KMS-11 (cell line): ENCODE measurements around the gene FAF1.

ENCODE experiments used
- H2AFZ ChIP-seq: fragments of 200-600 bp; sonication (generic); 2 replicates; pipeline ENCODE4 v1.6.1; 2016; ENCODE audit warnings: antibody characterized with exemption, mixed run types, low read depth
- H3K27ac ChIP-seq: fragments of 200-600 bp; sonication (generic); 2 replicates; pipeline ENCODE4 v1.6.1; 2016; ENCODE audit warnings: mild to moderate bottlenecking, mixed run types
- H3K27me3 ChIP-seq: fragments of 200-600 bp; sonication (generic); 2 replicates; pipeline ENCODE4 v1.6.1; 2017; ENCODE audit warnings: mild to moderate bottlenecking, low read depth, mixed run types, moderate library complexity; ENCODE audit not compliant: insufficient read depth
- H3K36me3 ChIP-seq: fragments of 200-600 bp; sonication (generic); 2 replicates; pipeline ENCODE4 v1.6.1; 2017; ENCODE audit warnings: mild to moderate bottlenecking, mixed run types; ENCODE audit not compliant: insufficient read depth
- H3K4me1 ChIP-seq: fragments of 200-600 bp; sonication (generic); 2 replicates; pipeline ENCODE4 v1.6.1; 2016; ENCODE audit warnings: mild to moderate bottlenecking, low read depth, mixed run types; ENCODE audit not compliant: poor library complexity, severe bottlenecking
- H3K4me2 ChIP-seq: fragments of 200-600 bp; sonication (generic); 2 replicates; pipeline ENCODE4 v1.7.0; 2016; ENCODE audit warnings: mild to moderate bottlenecking, mixed run types
- H3K4me3 ChIP-seq: fragments of 200-600 bp; sonication (generic); IDR thresholded peaks from 2 replicates; pipeline ENCODE4 v1.6.1; 2017; ENCODE audit warnings: low read depth, low read length, mixed read lengths; ENCODE audit not compliant: insufficient read depth
- H3K79me2 ChIP-seq: fragments of 200-600 bp; sonication (generic); 2 replicates; pipeline ENCODE4 v1.6.1; 2016; ENCODE audit warnings: low read depth, mixed run types; ENCODE audit not compliant: insufficient read depth
- H3K9ac ChIP-seq: fragments of 200-600 bp; sonication (generic); 2 replicates; pipeline ENCODE4 v1.6.1; 2016; ENCODE audit warnings: mild to moderate bottlenecking, mixed run types
- H4K20me1 ChIP-seq: fragments of 200-600 bp; sonication (generic); 2 replicates; pipeline ENCODE4 v1.6.1; 2016; ENCODE audit warnings: mild to moderate bottlenecking, mixed run types; ENCODE audit not compliant: insufficient read depth
- CTCF ChIP-seq: fragments of 200-600 bp; sonication (generic); conservative IDR thresholded peaks from 2 replicates; pipeline ENCODE4 v1.6.1; 2017; ENCODE audit warnings: low read depth, mild to moderate bottlenecking, antibody characterized with exemption, low read length, moderate library complexity, mixed read lengths

The FAF1 gene

GRCh38 chr1:50750021-50750619 is 209.9 kb downstream of the FAF1 start:
- no peaks in the 10 kb centered on the region for H3K36me3 ChIP-seq
- no peak overlapping the region for H3K4me3 ChIP-seq
- no peak overlapping the region for H3K9ac ChIP-seq
- no peaks in the 10 kb centered on the region for H3K4me1 ChIP-seq
- H3K27me3 ChIP-seq: no peaks in the 10 kb centered on the region
- H3K79me2 ChIP-seq: no peaks in the 10 kb centered on the region
- H3K27ac ChIP-seq: no peak overlapping the region
- no peak for TF ChIP-seq CTCF
- H3K4me2 ChIP-seq: no peak overlapping the region
- no peaks in the 10 kb centered on the region for H4K20me1 ChIP-seq
- no peak overlapping the region for H2AFZ ChIP-seq

- H3K36me3 ChIP-seq: no peaks in the 10 kb centered on the region
- H4K20me1 ChIP-seq: no peaks in the 10 kb centered on the region
- TF ChIP-seq CTCF: no peak
- H2AFZ ChIP-seq: no peak overlapping the region
- H3K27ac ChIP-seq: no peak overlapping the region
- no peaks in the 10 kb centered on the region for H3K79me2 ChIP-seq
- H3K9ac ChIP-seq: no peak overlapping the region
- no peak overlapping the region for H3K4me3 ChIP-seq
- no peak overlapping the region for H3K4me2 ChIP-seq
- H3K27me3 ChIP-seq: no peaks in the 10 kb centered on the region
- H3K4me1 ChIP-seq: no peaks in the 10 kb centered on the region
These were observed 212.7 kb downstream of the FAF1 start for GRCh38 chr1:50747394-50747793.

- no peaks in the 10 kb centered on the region for H3K36me3 ChIP-seq
- H3K9ac ChIP-seq: no peak overlapping the region
- no peak overlapping the region for H3K4me3 ChIP-seq
- no peaks in the 10 kb centered on the region for H4K20me1 ChIP-seq
- no peak overlapping the region for H2AFZ ChIP-seq
- no peak overlapping the region for H3K4me2 ChIP-seq
- no peak for TF ChIP-seq CTCF
- no peaks in the 10 kb centered on the region for H3K4me1 ChIP-seq
- no peak overlapping the region for H3K27ac ChIP-seq
- H3K27me3 ChIP-seq: no peaks in the 10 kb centered on the region
- no peaks in the 10 kb centered on the region for H3K79me2 ChIP-seq
These were observed 217.5 kb downstream of the FAF1 start for GRCh38 chr1:50742523-50742922.

GRCh38 chr1:50739125-50739524 is 220.9 kb downstream of the FAF1 start:
- TF ChIP-seq CTCF: no peak
- Histone ChIP-seq H3K4me1 (no peaks in the 10 kb centered on the region), H3K36me3 (no peaks in the 10 kb centered on the region), H3K4me3 (no peak overlapping the region), H3K27ac (no peak overlapping the region), H3K9ac (no peak overlapping the region), H3K79me2 (no peaks in the 10 kb centered on the region), H4K20me1 (no peaks in the 10 kb centered on the region), H2AFZ (no peak overlapping the region), H3K4me2 (no peak overlapping the region), H3K27me3 (no peaks in the 10 kb centered on the region)
